H9 (cell line): ENCODE data around the gene TFG. TPM values are rescaled to one million over a fixed set of nuclear protein-coding genes. Genes with fewer than 3 reads are reported as not detected.

ENCODE experiments used
- DNase-seq: peaks from one replicate; pipeline ENCODE4 v3.0.0-alpha.2; 2017
- H2AFZ ChIP-seq: one replicate; pipeline ENCODE4 v1.6.1; 2013; ENCODE audit warnings: mild to moderate bottlenecking, low read length, control low read depth, moderate library complexity
- H2AK5ac ChIP-seq: 2 replicates; pipeline ENCODE4 v1.6.1; 2013; ENCODE audit warnings: low read length, control low read depth, mixed read lengths; ENCODE audit not compliant: insufficient read length
- H2BK120ac ChIP-seq: one replicate; pipeline ENCODE4 v1.6.1; 2013; ENCODE audit warnings: low read depth, mild to moderate bottlenecking, low read length, control low read depth, inconsistent platforms; ENCODE audit not compliant: poor library complexity, severe bottlenecking
- H2BK12ac ChIP-seq: 2 replicates; pipeline ENCODE4 v1.6.1; 2013; ENCODE audit warnings: low read length, control low read depth, mixed read lengths, low read depth; ENCODE audit not compliant: insufficient read length
- H2BK15ac ChIP-seq: 2 replicates; pipeline ENCODE4 v1.6.1; 2013; ENCODE audit warnings: low read depth, low read length, control low read depth
- H2BK20ac ChIP-seq: one replicate; pipeline ENCODE4 v1.6.1; 2013; ENCODE audit warnings: low read depth, mild to moderate bottlenecking, low read length, control low read depth, inconsistent platforms; ENCODE audit not compliant: poor library complexity, severe bottlenecking
- H2BK5ac ChIP-seq: 2 replicates; pipeline ENCODE4 v1.6.1; 2013; ENCODE audit warnings: low read length, control low read depth, mixed read lengths; ENCODE audit not compliant: insufficient read length
- H3K14ac ChIP-seq: 2 replicates; pipeline ENCODE4 v1.6.1; 2013; ENCODE audit warnings: low read length, control low read depth; ENCODE audit not compliant: insufficient read depth
- H3K18ac ChIP-seq: 2 replicates; pipeline ENCODE4 v1.6.1; 2013; ENCODE audit warnings: low read depth, mild to moderate bottlenecking, mixed read lengths, low read length, control low read depth; ENCODE audit not compliant: insufficient read length
- H3K23ac ChIP-seq: 2 replicates; pipeline ENCODE4 v1.6.1; 2013; ENCODE audit warnings: low read length, control low read depth, mixed read lengths, low read depth; ENCODE audit not compliant: insufficient read length
- H3K23me2 ChIP-seq: 2 replicates; pipeline ENCODE4 v1.6.1; 2013; ENCODE audit warnings: low read depth, mild to moderate bottlenecking, mixed read lengths, low read length, control low read depth; ENCODE audit not compliant: insufficient read length, poor library complexity, severe bottlenecking
- H3K27ac ChIP-seq: 2 replicates; pipeline ENCODE4 v1.5.1; 2013; ENCODE audit warnings: low read length, control low read depth, mixed read lengths, low read depth; ENCODE audit not compliant: insufficient read length
- H3K27me3 ChIP-seq: 2 replicates; pipeline ENCODE4 v1.6.1; 2013; ENCODE audit warnings: low read length, control low read depth, inconsistent platforms; ENCODE audit not compliant: insufficient read depth
- H3K4ac ChIP-seq: 2 replicates; pipeline ENCODE4 v1.6.1; 2013; ENCODE audit warnings: low read depth, mild to moderate bottlenecking, control low read depth, inconsistent platforms, low read length, moderate library complexity
- H3K4me1 ChIP-seq: 2 replicates; pipeline ENCODE4 v1.6.1; 2013; ENCODE audit warnings: low read length, control low read depth, inconsistent platforms; ENCODE audit not compliant: insufficient read depth
- H3K4me2 ChIP-seq: 2 replicates; pipeline ENCODE4 v1.6.1; 2013; ENCODE audit warnings: low read length, control low read depth, mixed read lengths; ENCODE audit not compliant: insufficient read length, insufficient read depth
- H3K56ac ChIP-seq: 2 replicates; pipeline ENCODE4 v1.6.1; 2013; ENCODE audit warnings: low read depth, mild to moderate bottlenecking, mixed read lengths, low read length, control low read depth; ENCODE audit not compliant: insufficient read length
- H3K79me1 ChIP-seq: 2 replicates; pipeline ENCODE4 v1.6.1; 2013; ENCODE audit warnings: low read depth, mild to moderate bottlenecking, moderate library complexity, low read length, control low read depth, inconsistent platforms; ENCODE audit not compliant: insufficient read depth, poor library complexity, severe bottlenecking
- H3K79me2 ChIP-seq: 2 replicates; pipeline ENCODE4 v1.6.1; 2013; ENCODE audit warnings: low read length, control low read depth, inconsistent platforms; ENCODE audit not compliant: insufficient read depth
- H3K9ac ChIP-seq: 2 replicates; pipeline ENCODE4 v1.6.1; 2013; ENCODE audit warnings: low read length, control low read depth, mixed read lengths; ENCODE audit not compliant: insufficient read length; ENCODE audit errors: extremely low read depth
- H3K9me3 ChIP-seq: one replicate; pipeline ENCODE4 v1.6.1; 2013; ENCODE audit warnings: low read depth, low read length, inconsistent platforms; ENCODE audit not compliant: control insufficient read depth
- H3T11ph ChIP-seq: one replicate; pipeline ENCODE4 v1.6.1; 2013; ENCODE audit warnings: mild to moderate bottlenecking, low read length, control low read depth, inconsistent platforms
- H4K20me1 ChIP-seq: one replicate; pipeline ENCODE4 v1.6.1; 2013; ENCODE audit not compliant: control insufficient read depth, insufficient read length, insufficient read depth
- H4K5ac ChIP-seq: 2 replicates; pipeline ENCODE4 v1.6.1; 2013; ENCODE audit warnings: low read depth, mild to moderate bottlenecking, mixed read lengths, low read length, control low read depth; ENCODE audit not compliant: insufficient read length
- H4K8ac ChIP-seq: replicated peaks from 2 replicates; pipeline ENCODE4 v1.6.1; 2013; ENCODE audit warnings: low read length, control low read depth, mixed read lengths, low read depth; ENCODE audit not compliant: insufficient read length
- H4K91ac ChIP-seq: 2 replicates; pipeline ENCODE4 v1.6.1; 2013; ENCODE audit warnings: low read depth, mild to moderate bottlenecking, moderate library complexity, mixed read lengths, low read length, control low read depth; ENCODE audit not compliant: insufficient read length
- H3K27ac Mint-ChIP-seq, 3 experiments: 2 replicates in 2 of 3; 3 replicates in 1 of 3; pipeline ENCODE4 v1.8.0; 2020 to 2021; ENCODE audit warnings: mixed read lengths in 3 of 3, mild to moderate bottlenecking in 1 of 3, moderate library complexity in 1 of 3
- H3K27me3 Mint-ChIP-seq: 2 replicates; pipeline ENCODE4 v1.8.0; 2021; ENCODE audit warnings: low read depth, mild to moderate bottlenecking, moderate library complexity, mixed read lengths
- H3K36me3 Mint-ChIP-seq, 3 experiments: 2 replicates in 2 of 3; 3 replicates in 1 of 3; pipeline ENCODE4 v1.8.0; 2020 to 2021; ENCODE audit warnings: low read depth in 3 of 3, mixed read lengths in 3 of 3; ENCODE audit not compliant: insufficient read depth in 1 of 3
- H3K4me1 Mint-ChIP-seq, 2 experiments: 2 replicates each; pipeline ENCODE4 v1.8.0; 2020; ENCODE audit warnings: mixed read lengths in 2 of 2
- H3K4me3 Mint-ChIP-seq, 2 experiments: 2 replicates in 1 of 2; 3 replicates in 1 of 2; pipeline ENCODE4 v1.8.0; 2020 to 2021; ENCODE audit warnings: mild to moderate bottlenecking in 2 of 2, mixed read lengths in 2 of 2, moderate library complexity in 1 of 2
- H3K9me3 Mint-ChIP-seq, 2 experiments: 2 replicates in 1 of 2; 3 replicates in 1 of 2; pipeline ENCODE4 v1.8.0; 2020; ENCODE audit warnings: mild to moderate bottlenecking in 2 of 2, mixed read lengths in 2 of 2, moderate library complexity in 1 of 2
- WGBS: extraction: QIAGEN DNeasy Blood & Tissue Kit; methylation state at CpG from one replicate; pipeline ENCODE4 v1.1.7; 2013; ENCODE audit warnings: missing lambda C conversion rate, low lambda C conversion rate, mixed read lengths; ENCODE audit not compliant: insufficient read length; ENCODE audit errors: extremely low coverage; 5-methylcytosine and 5-hydroxymethylcytosine counted together
- total RNA-seq: library from RNA; stranded (reverse); gene quantifications from 2 replicates; pipeline ENCODE4 v1.2.1, GENCODE V29; 2021
- TF ChIP-seq, protein P1 (sequence below): fragments of 200-600 bp; sonication (generic); conservative IDR thresholded peaks from 3 replicates; pipeline ENCODE4 v1.8.0; 2021; ENCODE audit warnings: antibody characterized with exemption, mild to moderate bottlenecking

The TFG gene
- total RNA-seq, 1 experiment from 2014 or later = 80.7 TPM

DNA sequence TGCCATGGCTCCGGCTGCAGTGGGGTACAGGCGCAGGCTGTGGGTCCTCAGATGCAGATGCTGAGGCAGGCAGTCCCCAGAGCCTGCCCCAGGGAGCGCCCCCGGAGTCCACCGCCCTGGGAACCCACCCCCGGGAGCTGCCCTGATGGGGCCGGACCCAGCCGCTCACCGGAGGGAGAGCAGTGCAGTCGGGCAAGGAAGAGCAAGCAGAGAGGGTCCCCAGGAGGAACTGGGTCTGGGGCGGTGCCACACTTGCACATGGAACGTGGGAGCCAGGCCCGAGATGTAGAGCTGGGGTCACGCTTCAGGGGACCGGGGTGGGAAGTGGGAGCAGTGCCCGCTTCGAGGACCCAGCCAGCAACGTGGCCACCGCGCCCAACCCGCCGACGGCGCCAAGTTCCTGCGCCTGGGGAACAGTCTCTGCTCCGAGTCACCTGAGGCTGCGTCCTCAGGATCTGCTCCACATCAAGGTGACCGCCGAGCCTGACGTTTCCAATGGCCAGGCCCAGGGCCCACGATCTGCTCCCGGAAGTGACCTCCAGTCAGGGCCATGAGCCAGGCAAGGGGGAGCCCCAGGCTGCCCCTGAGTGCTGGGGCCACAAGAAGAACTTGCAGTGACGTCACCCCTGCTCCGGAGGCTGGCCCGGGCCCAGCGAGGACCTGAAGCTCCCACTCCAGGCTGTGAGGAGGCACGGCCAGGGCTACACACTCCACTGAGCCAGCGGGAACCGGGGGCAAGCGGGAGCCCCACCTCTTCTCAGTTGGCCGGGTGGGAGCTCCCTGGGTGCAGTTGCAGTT, 27.0 kb upstream of the TFG start:
- Histone ChIP-seq H3K27ac (no peak overlapping the region), H3K9me3 (no peaks in the 10 kb centered on the region), H3K9ac (no peak overlapping the region), H3K4ac (no peak overlapping the region), H3K4me2 (no peak overlapping the region), H3K56ac (no peak overlapping the region), H2BK5ac (no peak overlapping the region), H3T11ph (no peak overlapping the region), H2BK12ac (no peak overlapping the region), H3K23ac (no peak overlapping the region), H3K79me2 (no peaks in the 10 kb centered on the region), H2BK15ac (no peak overlapping the region), H3K4me1 (no peaks in the 10 kb centered on the region), H3K79me1 (no peaks in the 10 kb centered on the region), H4K91ac (no peak overlapping the region), H4K5ac (no peak overlapping the region), H2BK20ac (no peak overlapping the region), H2BK120ac (no peak overlapping the region), H4K20me1 (no peaks in the 10 kb centered on the region), H4K8ac (no peak overlapping the region), H2AFZ (no peak overlapping the region), H3K18ac (no peak overlapping the region), H3K23me2 (no peaks in the 10 kb centered on the region), H3K27me3 (no peaks in the 10 kb centered on the region), H3K14ac (no peak overlapping the region), H2AK5ac (no peak overlapping the region)
- no CpG with 5 or more reads among the region's 41 CpGs for WGBS
- Mint-ChIP-seq H3K9me3 (peaks cover 0 to 1% of the 10 kb centered on the region in 2 experiments; a peak in 1 of 5 replicates), H3K4me1 (0 out of 4 replicates have a peak, but pooled peaks cover 0 to 2% of the 10 kb centered on the region in 2 experiments), H3K36me3 (no peaks in the 10 kb centered on the region), H3K27me3 (peaks cover 1% of the 10 kb centered on the region; the same call in 1 of the 2 replicates), H3K4me3 (no peak overlapping the region), H3K27ac (no peak overlapping the region; a peak in 1 of 7 replicates)
- TF ChIP-seq, protein P1, sequence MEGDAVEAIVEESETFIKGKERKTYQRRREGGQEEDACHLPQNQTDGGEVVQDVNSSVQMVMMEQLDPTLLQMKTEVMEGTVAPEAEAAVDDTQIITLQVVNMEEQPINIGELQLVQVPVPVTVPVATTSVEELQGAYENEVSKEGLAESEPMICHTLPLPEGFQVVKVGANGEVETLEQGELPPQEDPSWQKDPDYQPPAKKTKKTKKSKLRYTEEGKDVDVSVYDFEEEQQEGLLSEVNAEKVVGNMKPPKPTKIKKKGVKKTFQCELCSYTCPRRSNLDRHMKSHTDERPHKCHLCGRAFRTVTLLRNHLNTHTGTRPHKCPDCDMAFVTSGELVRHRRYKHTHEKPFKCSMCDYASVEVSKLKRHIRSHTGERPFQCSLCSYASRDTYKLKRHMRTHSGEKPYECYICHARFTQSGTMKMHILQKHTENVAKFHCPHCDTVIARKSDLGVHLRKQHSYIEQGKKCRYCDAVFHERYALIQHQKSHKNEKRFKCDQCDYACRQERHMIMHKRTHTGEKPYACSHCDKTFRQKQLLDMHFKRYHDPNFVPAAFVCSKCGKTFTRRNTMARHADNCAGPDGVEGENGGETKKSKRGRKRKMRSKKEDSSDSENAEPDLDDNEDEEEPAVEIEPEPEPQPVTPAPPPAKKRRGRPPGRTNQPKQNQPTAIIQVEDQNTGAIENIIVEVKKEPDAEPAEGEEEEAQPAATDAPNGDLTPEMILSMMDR = no peak
- DNase-seq = no peak
